DMS53 treated with DMSO at 0.1 percent for 48 hours (cell line): ENCODE measurements around the gene GALNT1.
A peak's percentile ranks its signal among the peaks of the same experiment; 100 is the strongest.

ENCODE experiments used
- DNase-seq: peaks from one replicate; lab custom pipeline; 2025; ENCODE audit not compliant: unreplicated experiment; lab: John Stamatoyannopoulos, UW

The GALNT1 gene

GRCh38 chr18:35711227-35711626, 129.7 kb downstream of the GALNT1 start:
- no peak for DNase-seq

- DNase-seq = no peak
Observed at GRCh38 chr18:35713545-35713944, 132.0 kb downstream of the GALNT1 start.

GRCh38 chr18:35714539-35714938, 133.0 kb downstream of the GALNT1 start:
- DNase-seq = no peak

- no peak for DNase-seq
Observed at GRCh38 chr18:35715139-35715538, 133.6 kb downstream of the GALNT1 start.

GRCh38 chr18:35716169-35716831, 134.8 kb downstream of the GALNT1 start:
- no peak for DNase-seq

- DNase-seq = no peak
Observed at GRCh38 chr18:35717182-35717581, 135.6 kb downstream of the GALNT1 start.

GRCh38 chr18:35721431-35722081, 140.0 kb downstream of the GALNT1 start:
- DNase-seq = no peak

GRCh38 chr18:35728676-35729075, 147.1 kb downstream of the GALNT1 start:
- DNase-seq = no peak

- DNase-seq = no peak
Observed at GRCh38 chr18:35729991-35730668, 148.6 kb downstream of the GALNT1 start.

- peak; percentile 92 for DNase-seq
Observed at GRCh38 chr18:35730691-35731370, 149.3 kb downstream of the GALNT1 start.

GRCh38 chr18:35731701-35732100, 150.2 kb downstream of the GALNT1 start:
- DNase-seq = no peak

GRCh38 chr18:35732162-35732561, 150.6 kb downstream of the GALNT1 start:
- DNase-seq = no peak

- peak; percentile 58 for DNase-seq
Observed at GRCh38 chr18:35732636-35733035, 151.1 kb downstream of the GALNT1 start.

- no peak for DNase-seq
Observed at GRCh38 chr18:35733408-35733807, 151.9 kb downstream of the GALNT1 start.

GRCh38 chr18:35736696-35737095, 155.2 kb downstream of the GALNT1 start:
- DNase-seq = no peak

GRCh38 chr18:35739778-35740177, 158.2 kb downstream of the GALNT1 start:
- DNase-seq = no peak

- no peak for DNase-seq
Observed at GRCh38 chr18:35740656-35741055, 159.1 kb downstream of the GALNT1 start.

- DNase-seq = no peak
Observed at GRCh38 chr18:35743916-35744315, 162.4 kb downstream of the GALNT1 start.

GRCh38 chr18:35745814-35746213, 164.3 kb downstream of the GALNT1 start:
- no peak for DNase-seq

- no peak for DNase-seq
Observed at GRCh38 chr18:35746826-35747339, 165.3 kb downstream of the GALNT1 start.

GRCh38 chr18:35747894-35748472, 166.4 kb downstream of the GALNT1 start:
- no peak for DNase-seq
